PFSK-1 (cell line): ENCODE results near the gene CYP2J2.

Experiments used
- POLR2AphosphoS5 ChIP-seq: IDR thresholded peaks from 2 replicates; pipeline ENCODE4 v1.6.1; 2012; ENCODE audit warnings: low read depth, mild to moderate bottlenecking, control low read depth, low read length, moderate library complexity
- SIN3A ChIP-seq: IDR thresholded peaks from 2 replicates; pipeline ENCODE4 v1.6.1; 2012; ENCODE audit warnings: mild to moderate bottlenecking, low read length, moderate library complexity, borderline replicate concordance; ENCODE audit not compliant: insufficient read depth
- TAF1 ChIP-seq: IDR thresholded peaks from 2 replicates; pipeline ENCODE4 v1.6.1; 2012; ENCODE audit warnings: low read length, control low read depth, borderline replicate concordance; ENCODE audit not compliant: insufficient read depth

DNA sequence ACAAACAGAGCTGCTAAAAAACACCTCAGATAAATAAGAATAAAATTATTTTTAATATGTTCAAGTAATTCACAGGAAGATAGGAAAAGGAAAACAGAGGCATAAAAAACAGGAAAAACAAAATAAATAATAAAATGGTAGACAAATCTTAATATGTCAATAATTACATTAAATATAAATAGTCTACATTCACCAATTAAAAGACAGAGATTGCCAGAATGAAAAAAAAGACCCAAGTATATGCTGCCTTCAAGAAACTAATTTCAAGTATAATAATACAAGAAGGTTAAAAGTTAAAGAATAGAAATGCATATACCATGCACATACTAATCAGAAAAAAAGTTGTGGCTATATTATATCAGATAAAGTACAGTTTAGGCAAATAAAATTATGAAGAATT lies 1.9 kb downstream of the CYP2J2 start:
- TF ChIP-seq POLR2AphosphoS5 (no peak), SIN3A (no peak), TAF1 (no peak)
